Osteocyte (in vitro differentiated cells): Measurements from ENCODE around the gene MAGOH. TPM values are rescaled to one million over a fixed set of nuclear protein-coding genes. Genes with fewer than 3 reads are reported as not detected.
"Not testable (repeated sequence)": the region's sequence is repeated elsewhere in the genome, so short reads cannot be mapped to it uniquely, and the experiment has no call there.

Source experiments
- DNase-seq: peaks from one replicate; pipeline ENCODE4 v3.0.0; 2021; ENCODE audit warnings: mixed read lengths; ENCODE audit not compliant: unreplicated experiment; ENCODE audit errors: extremely low spot score
- H3K27ac Mint-ChIP-seq: one replicate; pipeline ENCODE4 v1.8.0; 2021; ENCODE audit warnings: mild to moderate bottlenecking, mixed read lengths; ENCODE audit not compliant: unreplicated experiment
- H3K27me3 Mint-ChIP-seq: one replicate; pipeline ENCODE4 v1.8.0; 2021; ENCODE audit warnings: mixed read lengths; ENCODE audit not compliant: unreplicated experiment
- H3K36me3 Mint-ChIP-seq: one replicate; pipeline ENCODE4 v1.8.0; 2021; ENCODE audit warnings: mixed read lengths; ENCODE audit not compliant: unreplicated experiment
- H3K4me1 Mint-ChIP-seq: one replicate; pipeline ENCODE4 v1.8.0; 2021; ENCODE audit warnings: mixed read lengths; ENCODE audit not compliant: unreplicated experiment
- H3K4me3 Mint-ChIP-seq: one replicate; pipeline ENCODE4 v1.8.0; 2021; ENCODE audit warnings: mild to moderate bottlenecking, moderate library complexity, mixed read lengths; ENCODE audit not compliant: unreplicated experiment
- H3K9me3 Mint-ChIP-seq: one replicate; pipeline ENCODE4 v1.8.0; 2021; ENCODE audit warnings: mixed read lengths; ENCODE audit not compliant: unreplicated experiment
- CTCF ChIP-seq: fragments of 200-600 bp; sonication (generic); IDR thresholded peaks from 2 replicates; pipeline ENCODE4 v1.5.0; 2021; ENCODE audit warnings: antibody characterized with exemption, mild to moderate bottlenecking, moderate library complexity
- total RNA-seq: library from RNA; stranded (reverse); gene quantifications from 2 replicates; pipeline ENCODE4 v1.2.1, GENCODE V29; 2021

MAGOH gene
- total RNA-seq, 1 donor from 2014 or later, result 37.7 TPM

GRCh38 chr1:53214376-53214940 lies 23.9 kb downstream of the MAGOH start:
- no peak overlapping the region for H3K4me3 Mint-ChIP-seq
- DNase-seq, result no peak
- TF ChIP-seq CTCF, result no peak
- no peaks in the 10 kb centered on the region for H3K27me3 Mint-ChIP-seq
- H3K36me3 Mint-ChIP-seq, result peaks cover 42% of the 10 kb centered on the region
- no peak overlapping the region for H3K27ac Mint-ChIP-seq
- H3K9me3 Mint-ChIP-seq, result no peaks in the 10 kb centered on the region
- peaks cover 8% of the 10 kb centered on the region for H3K4me1 Mint-ChIP-seq

- peaks cover 54% of the 10 kb centered on the region for H3K36me3 Mint-ChIP-seq
- no peak for DNase-seq
These were observed 27.4 kb downstream of the MAGOH start for GRCh38 chr1:53210954-53211353.

GRCh38 chr1:53210352-53210751 lies 28.0 kb downstream of the MAGOH start:
- H3K4me1 Mint-ChIP-seq, result no peaks in the 10 kb centered on the region
- H3K36me3 Mint-ChIP-seq, result peaks cover 58% of the 10 kb centered on the region
- TF ChIP-seq CTCF, result no peak
- no peaks in the 10 kb centered on the region for H3K9me3 Mint-ChIP-seq
- H3K4me3 Mint-ChIP-seq, result no peak overlapping the region
- H3K27ac Mint-ChIP-seq, result no peak overlapping the region
- no peaks in the 10 kb centered on the region for H3K27me3 Mint-ChIP-seq
- DNase-seq, result no peak

More at GRCh38 chr1:53210954-53211353, 27.4 kb downstream of the MAGOH start:
- Mint-ChIP-seq H3K4me1 (no peaks in the 10 kb centered on the region), H3K27me3 (no peaks in the 10 kb centered on the region), H3K4me3 (no peak overlapping the region), H3K9me3 (no peaks in the 10 kb centered on the region), H3K27ac (no peak overlapping the region)
- TF ChIP-seq CTCF, result no peak

GRCh38 chr1:53207726-53208125 lies 30.6 kb downstream of the MAGOH start:
- no peak for DNase-seq
- no peak for TF ChIP-seq CTCF
- H3K27me3 Mint-ChIP-seq, result no peaks in the 10 kb centered on the region
- H3K9me3 Mint-ChIP-seq, result no peaks in the 10 kb centered on the region
- H3K27ac Mint-ChIP-seq, result no peak overlapping the region
- no peaks in the 10 kb centered on the region for H3K4me1 Mint-ChIP-seq
- no peak overlapping the region for H3K4me3 Mint-ChIP-seq
- peaks cover 72% of the 10 kb centered on the region for H3K36me3 Mint-ChIP-seq

GRCh38 chr1:53206735-53207379 lies 31.5 kb downstream of the MAGOH start:
- Mint-ChIP-seq H3K9me3 (no peaks in the 10 kb centered on the region), H3K36me3 (peaks cover 74% of the 10 kb centered on the region), H3K4me1 (no peaks in the 10 kb centered on the region), H3K27me3 (no peaks in the 10 kb centered on the region), H3K27ac (no peak overlapping the region), H3K4me3 (no peak overlapping the region)
- TF ChIP-seq CTCF, result no peak
- DNase-seq, result no peak

GRCh38 chr1:53206083-53206685 lies 32.1 kb downstream of the MAGOH start:
- DNase-seq, H3K4me1 Mint-ChIP-seq, H3K9me3 Mint-ChIP-seq, H3K27me3 Mint-ChIP-seq, H3K27ac Mint-ChIP-seq, H3K4me3 Mint-ChIP-seq: not testable (repeated sequence)
- H3K36me3 Mint-ChIP-seq, result peaks cover 74% of the 10 kb centered on the region

- not testable (repeated sequence) for H3K9me3 Mint-ChIP-seq, H3K4me3 Mint-ChIP-seq, H3K27ac Mint-ChIP-seq, H3K27me3 Mint-ChIP-seq, DNase-seq, H3K4me1 Mint-ChIP-seq
- H3K36me3 Mint-ChIP-seq, result peaks cover 75% of the 10 kb centered on the region
These were observed 32.8 kb downstream of the MAGOH start for GRCh38 chr1:53205496-53205895.
